Loucy (cell line): ENCODE data around the gene CBARP.

ENCODE experiments used
- H2AFZ ChIP-seq: fragments of 200-600 bp; sonication (generic); 2 replicates; pipeline ENCODE4 v1.6.0; 2016; ENCODE audit warnings: antibody characterized with exemption, mild to moderate bottlenecking, low read length, moderate library complexity
- H3F3A ChIP-seq: fragments of 200-600 bp; 2 replicates; pipeline ENCODE4 v1.6.0; 2016; ENCODE audit warnings: antibody characterized with exemption, low read depth, mild to moderate bottlenecking
- H3K27me3 ChIP-seq: fragments of 200-600 bp; sonication (generic); 2 replicates; pipeline ENCODE4 v1.6.1; 2014; ENCODE audit warnings: low read length, mild to moderate bottlenecking; ENCODE audit not compliant: insufficient read depth, poor library complexity, severe bottlenecking
- H3K36me3 ChIP-seq: fragments of 200-600 bp; sonication (generic); 2 replicates; pipeline ENCODE4 v1.6.1; 2016; ENCODE audit warnings: low read length; ENCODE audit not compliant: insufficient read depth
- H3K4me1 ChIP-seq: fragments of 200-600 bp; sonication (generic); 2 replicates; pipeline ENCODE4 v1.5.1; 2014; ENCODE audit warnings: low read length, mild to moderate bottlenecking; ENCODE audit not compliant: insufficient read depth, poor library complexity, severe bottlenecking
- H3K4me2 ChIP-seq: fragments of 200-600 bp; sonication (generic); 2 replicates; pipeline ENCODE4 v1.6.0; 2014; ENCODE audit warnings: antibody characterized with exemption, low read length, low read depth, mild to moderate bottlenecking; ENCODE audit not compliant: poor library complexity, severe bottlenecking
- H3K4me3 ChIP-seq: fragments of 200-600 bp; sonication (generic); 2 replicates; pipeline ENCODE4 v1.5.1; 2014; ENCODE audit warnings: low read length, mild to moderate bottlenecking, mixed read lengths; ENCODE audit not compliant: poor library complexity, severe bottlenecking
- H3K79me2 ChIP-seq: fragments of 200-600 bp; sonication (generic); 2 replicates; pipeline ENCODE4 v1.6.1; 2014; ENCODE audit warnings: low read length; ENCODE audit not compliant: insufficient read depth
- H3K9ac ChIP-seq: fragments of 200-600 bp; sonication (generic); 2 replicates; pipeline ENCODE4 v1.6.0; 2014; ENCODE audit warnings: mild to moderate bottlenecking, low read depth, low read length, moderate library complexity; ENCODE audit not compliant: poor library complexity, severe bottlenecking
- H3K9me2 ChIP-seq: fragments of 200-600 bp; sonication (generic); replicated peaks from 2 replicates; pipeline ENCODE4 v1.6.1; 2016; ENCODE audit warnings: low read depth, low read length, mixed read lengths
- H3K9me3 ChIP-seq: fragments of 200-600 bp; sonication (generic); 2 replicates; pipeline ENCODE4 v1.6.1; 2014; ENCODE audit warnings: mild to moderate bottlenecking, antibody characterized with exemption, low read length, low read depth; ENCODE audit not compliant: insufficient read depth
- H4K20me1 ChIP-seq: fragments of 200-600 bp; sonication (generic); 2 replicates; pipeline ENCODE4 v1.6.0; 2014; ENCODE audit warnings: antibody characterized with exemption, low read length, mild to moderate bottlenecking; ENCODE audit not compliant: insufficient read depth, poor library complexity, severe bottlenecking
- CTCF ChIP-seq: fragments of 200-600 bp; sonication (generic); conservative IDR thresholded peaks from 2 replicates; pipeline ENCODE4 v1.5.1; 2014; ENCODE audit warnings: mild to moderate bottlenecking, antibody characterized with exemption, low read length
- EZH2phosphoT487 ChIP-seq: fragments of 200-600 bp; IDR thresholded peaks from 2 replicates; pipeline ENCODE4 v1.6.1; 2018; ENCODE audit warnings: antibody characterized with exemption, mild to moderate bottlenecking, moderate library complexity, borderline replicate concordance

Gene CBARP

DNA sequence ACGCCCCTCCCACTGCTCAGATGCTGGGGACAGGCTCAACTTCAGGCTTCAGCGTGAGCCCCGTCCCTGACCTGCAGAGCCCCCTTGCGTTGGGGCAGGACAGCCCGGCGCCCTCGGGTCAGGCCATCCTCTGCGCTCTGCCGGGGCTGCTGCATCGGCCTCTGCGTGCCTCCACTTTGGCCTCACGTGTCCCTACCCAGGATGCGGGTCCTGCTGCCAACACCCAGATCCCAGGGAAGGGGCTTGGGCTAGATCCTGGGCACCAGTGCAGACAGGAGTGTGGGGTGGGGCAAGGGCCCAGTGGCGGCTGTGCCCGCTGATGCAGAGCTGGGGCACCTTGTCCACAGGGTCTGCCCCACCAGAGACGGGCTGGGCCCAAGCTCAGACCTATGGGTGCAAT lies 13.0 kb downstream of the CBARP start:
- TF ChIP-seq CTCF (no peak), EZH2phosphoT487 (no peak)
- no peak overlapping the region for H3K4me2 ChIP-seq
- H2AFZ ChIP-seq, result no peak overlapping the region
- no peaks in the 10 kb centered on the region for H3K4me1 ChIP-seq
- no peaks in the 10 kb centered on the region for H3K27me3 ChIP-seq
- H4K20me1 ChIP-seq, result no peaks in the 10 kb centered on the region
- no peak overlapping the region for H3K4me3 ChIP-seq
- H3K36me3 ChIP-seq, result peaks cover 25% of the 10 kb centered on the region; the same call in 1 of the 2 replicates
- no peak overlapping the region for H3K9ac ChIP-seq
- no peaks in the 10 kb centered on the region for H3K9me2 ChIP-seq
- 0 out of 2 replicates have a peak, but pooled peaks cover 3% of the 10 kb centered on the region for H3K79me2 ChIP-seq
- no peaks in the 10 kb centered on the region for H3K9me3 ChIP-seq
- no peaks in the 10 kb centered on the region for H3F3A ChIP-seq

DNA sequence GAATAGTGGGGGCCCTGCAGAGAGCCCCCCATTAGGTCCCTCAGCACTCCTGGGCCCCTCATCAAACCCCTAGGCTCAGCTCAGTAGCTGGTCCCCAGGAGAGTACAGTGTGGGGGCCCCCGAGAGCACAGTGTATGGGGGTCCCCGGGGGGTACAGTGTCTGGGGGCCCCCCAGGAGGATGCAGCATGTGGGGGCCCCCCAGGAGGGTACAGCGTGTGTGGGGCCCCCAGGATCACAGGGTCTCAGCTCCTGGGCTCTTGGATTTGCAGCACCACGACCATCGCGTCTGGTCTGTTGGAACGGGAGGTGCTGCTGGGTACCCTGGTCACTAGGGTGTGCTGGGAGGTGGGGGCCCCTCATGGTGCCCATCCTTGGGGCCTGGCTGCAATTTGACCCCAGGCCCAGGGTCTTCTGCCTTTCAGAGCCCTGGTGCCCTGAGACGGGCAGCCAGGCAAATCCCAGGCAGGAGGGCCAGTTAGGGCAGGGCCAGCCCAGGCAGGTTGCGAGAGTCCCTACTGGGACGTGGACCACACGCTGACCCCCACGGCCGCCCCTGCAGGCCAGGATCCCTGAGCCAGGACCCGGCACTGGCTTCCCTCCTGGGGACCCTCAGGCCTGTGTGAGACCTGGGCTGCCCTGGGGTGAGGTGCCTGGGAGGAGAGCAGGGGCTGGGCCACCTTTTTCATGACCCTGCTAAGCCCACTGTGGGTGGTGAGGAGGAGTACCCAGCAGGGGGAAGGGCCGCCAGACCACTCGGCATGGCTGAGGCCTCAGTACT lies 13.6 kb downstream of the CBARP start:
- Histone ChIP-seq H3K36me3 (peaks cover 25% of the 10 kb centered on the region; the same call in 1 of the 2 replicates), H3K9ac (no peak overlapping the region), H4K20me1 (no peaks in the 10 kb centered on the region), H3K27me3 (no peaks in the 10 kb centered on the region), H3K4me2 (no peak overlapping the region), H3K79me2 (0 out of 2 replicates have a peak, but pooled peaks cover 3% of the 10 kb centered on the region), H2AFZ (no peak overlapping the region), H3F3A (no peaks in the 10 kb centered on the region), H3K4me3 (no peak overlapping the region), H3K9me2 (no peaks in the 10 kb centered on the region), H3K9me3 (no peaks in the 10 kb centered on the region), H3K4me1 (no peaks in the 10 kb centered on the region)
- no peak for TF ChIP-seq EZH2phosphoT487
- TF ChIP-seq CTCF, result no peak

DNA sequence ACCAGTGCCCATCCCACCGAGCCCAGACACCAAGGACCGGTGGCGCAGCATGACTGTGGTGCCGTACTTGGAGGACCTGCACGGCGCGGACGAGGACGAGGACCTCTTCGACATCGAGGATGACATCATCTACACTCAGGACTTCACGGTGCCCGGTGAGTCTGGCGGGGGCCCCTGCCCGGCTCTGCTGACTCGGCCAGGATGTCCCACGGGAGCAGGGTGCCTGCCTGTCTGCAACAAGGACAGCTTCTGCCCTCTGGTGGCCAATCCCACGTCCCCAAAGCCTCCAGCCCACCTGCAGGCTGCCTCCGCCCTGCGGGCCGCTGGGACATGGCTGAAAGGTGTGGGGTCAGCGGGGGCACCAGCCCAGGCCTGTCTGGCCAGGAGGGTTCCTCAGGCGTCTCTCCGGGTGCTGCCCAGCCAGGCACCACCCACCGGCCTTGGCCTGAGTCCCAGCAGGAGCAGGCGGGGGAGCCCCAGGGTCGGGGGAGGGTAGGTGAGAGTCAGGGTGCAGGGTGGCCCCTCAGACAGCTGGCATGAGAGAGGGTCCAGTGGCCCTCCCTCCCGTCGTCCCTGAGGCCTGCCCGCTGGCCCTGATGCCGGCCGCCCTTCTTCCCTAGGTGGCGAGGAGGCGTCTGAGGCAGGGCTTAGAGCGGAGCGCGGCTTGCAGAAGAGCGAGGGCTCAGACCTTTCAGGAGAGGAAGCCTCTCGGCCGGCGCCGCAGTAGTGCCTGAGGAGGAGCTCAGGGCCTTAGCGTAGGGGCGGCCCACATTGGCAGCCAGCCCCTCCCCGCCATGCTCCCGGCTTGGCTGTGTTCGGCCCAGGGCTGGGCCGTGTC lies 14.6 kb downstream of the CBARP start:
- Histone ChIP-seq H3K9me2 (no peaks in the 10 kb centered on the region), H3K4me2 (no peak overlapping the region), H3K79me2 (peaks cover 12% of the 10 kb centered on the region; the same call in 1 of the 2 replicates), H4K20me1 (peaks cover 6% of the 10 kb centered on the region), H3K9ac (no peak overlapping the region), H3K27me3 (no peaks in the 10 kb centered on the region), H3F3A (no peaks in the 10 kb centered on the region), H3K4me3 (no peak overlapping the region), H3K4me1 (no peaks in the 10 kb centered on the region), H2AFZ (no peak overlapping the region), H3K9me3 (no peaks in the 10 kb centered on the region), H3K36me3 (peaks cover 25% of the 10 kb centered on the region; the same call in 1 of the 2 replicates)
- peak; percentile 54 for TF ChIP-seq CTCF
- no peak for TF ChIP-seq EZH2phosphoT487
